ENCODE measurements around the gene ANKRD24. TPM values are rescaled to one million over a fixed set of nuclear protein-coding genes. Genes with fewer than 3 reads are reported as not detected.

ANKRD24 gene
- polyA plus RNA-seq, 1 donor from 2014 or later, result 2.8 TPM

- Histone ChIP-seq H3K27me3 (ENCODE audit: insufficient read depth, low read depth, low read length) (no peaks in the 10 kb centered on the region), H3K79me2 (replicated peaks; ENCODE audit: insufficient read depth, low read length) (no peaks in the 10 kb centered on the region), H3K4me3 (ENCODE audit: low read length) (no peak overlapping the region), H3K4me2 (ENCODE audit: low read length) (no peak overlapping the region), H3K36me3 (ENCODE audit: insufficient read depth, low read length) (no peaks in the 10 kb centered on the region), H4K20me1 (ENCODE audit: insufficient read depth) (no peaks in the 10 kb centered on the region), H3K9me2 (ENCODE audit: insufficient read depth, low read length) (no peaks in the 10 kb centered on the region), H3K9ac (ENCODE audit: low read length) (no peak overlapping the region), H3F3A (ENCODE audit: insufficient read depth, low read length, poor library complexity, severe bottlenecking) (no peaks in the 10 kb centered on the region), H3K9me3 (ENCODE audit: low read length) (no peaks in the 10 kb centered on the region), H3K27ac (ENCODE audit: low read length) (no peak overlapping the region), H2AFZ (ENCODE audit: low read depth, low read length) (no peak overlapping the region)
- TF ChIP-seq CTCF (IDR thresholded peaks at IDR 0.05; ENCODE audit: poor library complexity, severe bottlenecking) (no peak), RAD21 (conservative IDR thresholded peaks at IDR 0.05) (no peak), POLR2AphosphoS5 (IDR thresholded peaks at IDR 0.05) (no peak), SMC3 (conservative IDR thresholded peaks at IDR 0.05; ENCODE audit: poor library complexity) (no peak), EP300 (conservative IDR thresholded peaks at IDR 0.05; ENCODE audit: poor library complexity, severe bottlenecking) (no peak), MXI1 (conservative IDR thresholded peaks at IDR 0.05; ENCODE audit: poor library complexity, severe bottlenecking) (no peak), TAF1 (IDR thresholded peaks at IDR 0.05; ENCODE audit: low read depth) (no peak), EZH2 (IDR thresholded peaks at IDR 0.05; ENCODE audit: borderline replicate concordance, insufficient read depth, low read length, poor library complexity, severe bottlenecking) (no peak)
- TF ChIP-seq, protein P1, sequence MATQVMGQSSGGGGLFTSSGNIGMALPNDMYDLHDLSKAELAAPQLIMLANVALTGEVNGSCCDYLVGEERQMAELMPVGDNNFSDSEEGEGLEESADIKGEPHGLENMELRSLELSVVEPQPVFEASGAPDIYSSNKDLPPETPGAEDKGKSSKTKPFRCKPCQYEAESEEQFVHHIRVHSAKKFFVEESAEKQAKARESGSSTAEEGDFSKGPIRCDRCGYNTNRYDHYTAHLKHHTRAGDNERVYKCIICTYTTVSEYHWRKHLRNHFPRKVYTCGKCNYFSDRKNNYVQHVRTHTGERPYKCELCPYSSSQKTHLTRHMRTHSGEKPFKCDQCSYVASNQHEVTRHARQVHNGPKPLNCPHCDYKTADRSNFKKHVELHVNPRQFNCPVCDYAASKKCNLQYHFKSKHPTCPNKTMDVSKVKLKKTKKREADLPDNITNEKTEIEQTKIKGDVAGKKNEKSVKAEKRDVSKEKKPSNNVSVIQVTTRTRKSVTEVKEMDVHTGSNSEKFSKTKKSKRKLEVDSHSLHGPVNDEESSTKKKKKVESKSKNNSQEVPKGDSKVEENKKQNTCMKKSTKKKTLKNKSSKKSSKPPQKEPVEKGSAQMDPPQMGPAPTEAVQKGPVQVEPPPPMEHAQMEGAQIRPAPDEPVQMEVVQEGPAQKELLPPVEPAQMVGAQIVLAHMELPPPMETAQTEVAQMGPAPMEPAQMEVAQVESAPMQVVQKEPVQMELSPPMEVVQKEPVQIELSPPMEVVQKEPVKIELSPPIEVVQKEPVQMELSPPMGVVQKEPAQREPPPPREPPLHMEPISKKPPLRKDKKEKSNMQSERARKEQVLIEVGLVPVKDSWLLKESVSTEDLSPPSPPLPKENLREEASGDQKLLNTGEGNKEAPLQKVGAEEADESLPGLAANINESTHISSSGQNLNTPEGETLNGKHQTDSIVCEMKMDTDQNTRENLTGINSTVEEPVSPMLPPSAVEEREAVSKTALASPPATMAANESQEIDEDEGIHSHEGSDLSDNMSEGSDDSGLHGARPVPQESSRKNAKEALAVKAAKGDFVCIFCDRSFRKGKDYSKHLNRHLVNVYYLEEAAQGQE (IDR thresholded peaks at IDR 0.05; ENCODE audit: borderline replicate concordance), result no peak
Measured at GRCh38 chr19:4264812-4265211, 82.3 kb downstream of the ANKRD24 start.

DNA sequence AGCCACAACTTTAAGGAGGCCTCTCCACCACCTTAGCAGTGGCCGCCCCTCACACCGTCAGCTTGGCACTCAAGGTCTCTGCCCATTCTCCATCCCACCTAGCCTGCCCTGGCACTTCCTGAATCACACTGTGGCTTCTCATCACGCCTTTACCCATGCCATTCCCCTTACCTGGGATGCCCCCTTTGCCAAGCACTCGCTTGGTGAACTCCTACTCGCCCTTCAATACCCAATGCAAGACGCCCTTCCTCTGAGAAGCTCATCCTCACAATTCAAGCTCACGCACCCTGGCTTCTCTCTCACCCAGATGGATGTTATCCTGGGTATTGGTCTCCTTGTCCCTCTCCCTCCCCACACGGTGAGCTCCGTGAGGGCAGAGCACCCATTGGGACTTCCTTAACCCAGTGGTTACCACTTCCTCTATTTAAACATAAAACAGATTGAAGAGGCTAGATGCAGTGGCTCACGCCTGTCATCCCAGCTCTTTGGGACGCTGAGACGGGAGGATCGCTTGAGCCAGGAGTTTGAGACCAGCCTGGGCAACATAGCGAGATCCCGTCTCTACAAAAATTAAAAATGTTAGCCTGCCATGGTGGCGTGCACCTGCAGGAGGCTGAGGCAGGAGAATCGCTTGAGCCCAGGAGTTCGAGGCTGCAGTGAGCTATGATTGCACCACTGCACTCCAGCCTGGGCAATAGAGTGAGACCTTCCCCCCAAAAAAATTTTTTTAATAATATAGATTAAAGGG is 83.9 kb downstream of the ANKRD24 start:
- H3K4me3 ChIP-seq (ENCODE audit: low read length), result no peak overlapping the region
- no peaks in the 10 kb centered on the region for H4K20me1 ChIP-seq (ENCODE audit: insufficient read depth)
- H3F3A ChIP-seq (ENCODE audit: insufficient read depth, low read length, poor library complexity, severe bottlenecking), result no peaks in the 10 kb centered on the region
- no peak overlapping the region for H3K9ac ChIP-seq (ENCODE audit: low read length)
- no peak overlapping the region for H3K27ac ChIP-seq (ENCODE audit: low read length)
- H3K9me3 ChIP-seq (ENCODE audit: low read length), result no peaks in the 10 kb centered on the region
- H2AFZ ChIP-seq (ENCODE audit: low read depth, low read length), result no peak overlapping the region
- TF ChIP-seq EP300 (conservative IDR thresholded peaks at IDR 0.05; ENCODE audit: poor library complexity, severe bottlenecking) (no peak), RAD21 (conservative IDR thresholded peaks at IDR 0.05) (no peak), MXI1 (conservative IDR thresholded peaks at IDR 0.05; ENCODE audit: poor library complexity, severe bottlenecking) (no peak), POLR2AphosphoS5 (IDR thresholded peaks at IDR 0.05) (no peak), EZH2 (IDR thresholded peaks at IDR 0.05; ENCODE audit: borderline replicate concordance, insufficient read depth, low read length, poor library complexity, severe bottlenecking) (no peak)
- TF ChIP-seq, protein P1 (IDR thresholded peaks at IDR 0.05; ENCODE audit: borderline replicate concordance), result no peak
- no peak overlapping the region for H3K4me2 ChIP-seq (ENCODE audit: low read length)
- no peaks in the 10 kb centered on the region for H3K9me2 ChIP-seq (ENCODE audit: insufficient read depth, low read length)
- no peaks in the 10 kb centered on the region for H3K79me2 ChIP-seq (replicated peaks; ENCODE audit: insufficient read depth, low read length)
- H3K27me3 ChIP-seq (ENCODE audit: insufficient read depth, low read depth, low read length), result no peaks in the 10 kb centered on the region
- no peaks in the 10 kb centered on the region for H3K36me3 ChIP-seq (ENCODE audit: insufficient read depth, low read length)
